Lower lobe of right lung (tissue), 2 donors: Measurements from ENCODE around the gene SCML1. TPM values are rescaled to one million over a fixed set of nuclear protein-coding genes. Genes with fewer than 3 reads are reported as not detected.

Source experiments
- ATAC-seq, 2 donors: fragments of 200-7000 bp; cut with Tn5 transposase; one replicate each; pipeline ENCODE4 v1.9.1; 2020 to 2022; ENCODE audit warnings: mild to moderate bottlenecking in 2 of 2, moderate library complexity in 2 of 2
- DNase-seq: peaks from one replicate; pipeline ENCODE4 v3.0.0-alpha.2; 2020
- H3K27ac ChIP-seq: fragments of 200-600 bp; one replicate; pipeline ENCODE4 v1.8.0; 2022
- H3K27me3 ChIP-seq: fragments of 200-600 bp; one replicate; pipeline ENCODE4 v1.8.0; 2022; ENCODE audit warnings: low read depth
- H3K36me3 ChIP-seq: fragments of 200-600 bp; one replicate; pipeline ENCODE4 v1.8.0; 2022; ENCODE audit warnings: mild to moderate bottlenecking
- H3K4me1 ChIP-seq: fragments of 200-600 bp; one replicate; pipeline ENCODE4 v1.8.0; 2022
- H3K4me3 ChIP-seq: fragments of 200-600 bp; one replicate; pipeline ENCODE4 v1.8.0; 2022; ENCODE audit warnings: mild to moderate bottlenecking
- H3K9me3 ChIP-seq: fragments of 200-600 bp; one replicate; pipeline ENCODE4 v1.8.0; 2022
- CTCF ChIP-seq: fragments of 200-600 bp; IDR thresholded peaks from one replicate; pipeline ENCODE4 v1.8.0; 2022; ENCODE audit warnings: antibody characterized with exemption, mild to moderate bottlenecking
- intact Hi-C: fragments of 100-400 bp; cut with DNase I; formaldehyde crosslinking; loops from one replicate; pipeline ENCODE4 v1.11.0; 2022
- total RNA-seq: library from RNA; stranded (reverse); fragmentation: NEBNext Ultra II Directional; extraction: Animal tissue kit (Norgen Biotek cat#: 25700); gene quantifications from one replicate; pipeline ENCODE4 v1.2.1, GENCODE V29; 2021
- donor health status: DM: no; HTN: yes; CAD: no; lungs with severe emphysema.

SCML1 gene
- total RNA-seq, 1 donor from 2014 or later: 12.3 TPM

- Histone ChIP-seq H3K4me1 (peaks cover 6% of the 10 kb centered on the region), H3K27ac (peak overlapping the region; percentile 90), H3K9me3 (no peaks in the 10 kb centered on the region), H3K36me3 (no peaks in the 10 kb centered on the region), H3K27me3 (no peaks in the 10 kb centered on the region), H3K4me3 (peak overlapping the region; percentile 64)
- no peak for DNase-seq
- no peak for TF ChIP-seq CTCF
- intact Hi-C loops: no loop called here
- ATAC-seq: no peak
Observed at GRCh38 chrX:17738737-17739535, 1.6 kb downstream of the SCML1 start.

- no peak for DNase-seq
- no peak overlapping the region for H3K4me3 ChIP-seq
- H3K27me3 ChIP-seq: no peaks in the 10 kb centered on the region
- H3K9me3 ChIP-seq: no peaks in the 10 kb centered on the region
- H3K36me3 ChIP-seq: no peaks in the 10 kb centered on the region
- no peak overlapping the region for H3K27ac ChIP-seq
- peaks cover 6% of the 10 kb centered on the region for H3K4me1 ChIP-seq
- intact Hi-C loops: no loop called here
- ATAC-seq: no peak
- no peak for TF ChIP-seq CTCF
Observed at GRCh38 chrX:17740137-17741122, 3.1 kb downstream of the SCML1 start.

GRCh38 chrX:17741123-17741511, 3.8 kb downstream of the SCML1 start:
- no peak for TF ChIP-seq CTCF
- H3K4me1 ChIP-seq: peaks cover 6% of the 10 kb centered on the region
- no peak for ATAC-seq

GRCh38 chrX:17743913-17744312, 6.6 kb downstream of the SCML1 start:
- H3K9me3 ChIP-seq: no peaks in the 10 kb centered on the region
- TF ChIP-seq CTCF: no peak
- no peaks in the 10 kb centered on the region for H3K36me3 ChIP-seq
- H3K4me1 ChIP-seq: peaks cover 5% of the 10 kb centered on the region
- no peaks in the 10 kb centered on the region for H3K27me3 ChIP-seq
- DNase-seq: no peak
- ATAC-seq: no peak
- H3K27ac ChIP-seq: no peak overlapping the region
- H3K4me3 ChIP-seq: no peak overlapping the region
- intact Hi-C loops: no loop called here

More at GRCh38 chrX:17741123-17741511, 3.8 kb downstream of the SCML1 start:
- Histone ChIP-seq H3K27me3 (no peaks in the 10 kb centered on the region), H3K36me3 (no peaks in the 10 kb centered on the region), H3K9me3 (no peaks in the 10 kb centered on the region), H3K27ac (no peak overlapping the region), H3K4me3 (no peak overlapping the region)
- no peak for DNase-seq
- intact Hi-C loops: no loop called here

GRCh38 chrX:17744896-17745523, 7.7 kb downstream of the SCML1 start:
- TF ChIP-seq CTCF: no peak
- Histone ChIP-seq H3K27me3 (no peaks in the 10 kb centered on the region), H3K27ac (no peak overlapping the region), H3K36me3 (peaks cover 2% of the 10 kb centered on the region), H3K9me3 (no peaks in the 10 kb centered on the region), H3K4me1 (no peaks in the 10 kb centered on the region), H3K4me3 (no peak overlapping the region)
- ATAC-seq (no peak), DNase-seq (no peak)
- intact Hi-C loops: no loop called here
